Neutrophil (primary cell): Measurements from ENCODE around the gene ACAD9.

Source experiments
- H3K27ac ChIP-seq: fragments of 200-600 bp; sonication (generic); 2 replicates; pipeline ENCODE4 v1.5.1; 2016; ENCODE audit warnings: mild to moderate bottlenecking, moderate library complexity
- H3K27me3 ChIP-seq: fragments of 200-600 bp; sonication (generic); 2 replicates; pipeline ENCODE4 v1.6.0; 2016; ENCODE audit warnings: mild to moderate bottlenecking
- H3K36me3 ChIP-seq: fragments of 200-600 bp; sonication (generic); 2 replicates; pipeline ENCODE4 v1.5.1; 2017
- H3K4me1 ChIP-seq, 2 experiments: fragments of 200-600 bp in 1 of 2; sonication (generic) in 1 of 2; 1 replicate in 1 of 2; 2 replicates in 1 of 2; pipeline versions ENCODE4 v1.5.1 to v1.6.1; 2013 to 2016; ENCODE audit warnings: low read depth in 1 of 2, low read length in 1 of 2, mild to moderate bottlenecking in 1 of 2, moderate library complexity in 1 of 2; ENCODE audit not compliant: control insufficient read depth in 1 of 2, insufficient read depth in 1 of 2
- H3K4me3 ChIP-seq, 2 experiments: fragments of 200-600 bp in 1 of 2; sonication (generic) in 1 of 2; 1 replicate in 1 of 2; 2 replicates in 1 of 2; pipeline ENCODE4 v1.5.1; 2013 to 2016; ENCODE audit warnings: low read depth in 1 of 2, low read length in 1 of 2, mild to moderate bottlenecking in 1 of 2, moderate library complexity in 1 of 2
- H3K9me3 ChIP-seq: fragments of 200-600 bp; sonication (generic); 2 replicates; pipeline ENCODE4 v1.5.1; 2016
- CTCF ChIP-seq: fragments of 200-600 bp; sonication (generic); IDR thresholded peaks from 2 replicates; pipeline ENCODE4 v1.5.1; 2016; ENCODE audit warnings: antibody characterized with exemption

Gene ACAD9

GRCh38 chr3:128854475-128854874, 24.9 kb upstream of the ACAD9 start:
- H3K9me3 ChIP-seq: peaks cover 17% of the 10 kb centered on the region
- no peaks in the 10 kb centered on the region for H3K36me3 ChIP-seq
- H3K4me3 ChIP-seq: peak overlapping the region; percentile 12 to 18
- peak overlapping the region; percentile 84 for H3K27ac ChIP-seq
- no peak for TF ChIP-seq CTCF
- peaks cover 42 to 53% of the 10 kb centered on the region in 2 experiments for H3K4me1 ChIP-seq
- H3K27me3 ChIP-seq: no peaks in the 10 kb centered on the region

- no peak for TF ChIP-seq CTCF
- H3K27me3 ChIP-seq: no peaks in the 10 kb centered on the region
- H3K4me3 ChIP-seq: no peak overlapping the region
- no peaks in the 10 kb centered on the region for H3K36me3 ChIP-seq
- peak overlapping the region; percentile 84 for H3K27ac ChIP-seq
- peaks cover 28% of the 10 kb centered on the region for H3K9me3 ChIP-seq
- H3K4me1 ChIP-seq: peaks cover 35 to 43% of the 10 kb centered on the region in 2 experiments
Observed at GRCh38 chr3:128855569-128855968, 23.9 kb upstream of the ACAD9 start.

- Histone ChIP-seq H3K9me3 (peaks cover 28% of the 10 kb centered on the region), H3K27me3 (no peaks in the 10 kb centered on the region), H3K4me1 (peaks cover 34 to 38% of the 10 kb centered on the region in 2 experiments), H3K36me3 (no peaks in the 10 kb centered on the region), H3K4me3 (no peak overlapping the region), H3K27ac (no peak overlapping the region)
- TF ChIP-seq CTCF: no peak
Observed at GRCh38 chr3:128858167-128858566, 21.3 kb upstream of the ACAD9 start.

GRCh38 chr3:128859630-128860029, 19.8 kb upstream of the ACAD9 start:
- Histone ChIP-seq H3K27ac (no peak overlapping the region), H3K36me3 (no peaks in the 10 kb centered on the region), H3K4me1 (peaks cover 30 to 33% of the 10 kb centered on the region in 2 experiments), H3K9me3 (peaks cover 28% of the 10 kb centered on the region), H3K27me3 (no peaks in the 10 kb centered on the region), H3K4me3 (no peak overlapping the region)
- no peak for TF ChIP-seq CTCF

- peaks cover 28% of the 10 kb centered on the region for H3K9me3 ChIP-seq
- H3K27me3 ChIP-seq: no peaks in the 10 kb centered on the region
- no peak for TF ChIP-seq CTCF
- no peak overlapping the region for H3K4me3 ChIP-seq
- no peaks in the 10 kb centered on the region for H3K36me3 ChIP-seq
- no peak overlapping the region for H3K27ac ChIP-seq
- peaks cover 27 to 31% of the 10 kb centered on the region in 2 experiments for H3K4me1 ChIP-seq
Observed at GRCh38 chr3:128861491-128861890, 17.9 kb upstream of the ACAD9 start.

- Histone ChIP-seq H3K4me1 (peaks cover 38 to 39% of the 10 kb centered on the region in 2 experiments), H3K27me3 (no peaks in the 10 kb centered on the region), H3K4me3 (no peak overlapping the region), H3K27ac (no peak overlapping the region), H3K36me3 (no peaks in the 10 kb centered on the region), H3K9me3 (peaks cover 19% of the 10 kb centered on the region)
- TF ChIP-seq CTCF: no peak
Observed at GRCh38 chr3:128863560-128863959, 15.9 kb upstream of the ACAD9 start.
